ENCODE results near the gene PTPRN2.

The PTPRN2 gene

DNA sequence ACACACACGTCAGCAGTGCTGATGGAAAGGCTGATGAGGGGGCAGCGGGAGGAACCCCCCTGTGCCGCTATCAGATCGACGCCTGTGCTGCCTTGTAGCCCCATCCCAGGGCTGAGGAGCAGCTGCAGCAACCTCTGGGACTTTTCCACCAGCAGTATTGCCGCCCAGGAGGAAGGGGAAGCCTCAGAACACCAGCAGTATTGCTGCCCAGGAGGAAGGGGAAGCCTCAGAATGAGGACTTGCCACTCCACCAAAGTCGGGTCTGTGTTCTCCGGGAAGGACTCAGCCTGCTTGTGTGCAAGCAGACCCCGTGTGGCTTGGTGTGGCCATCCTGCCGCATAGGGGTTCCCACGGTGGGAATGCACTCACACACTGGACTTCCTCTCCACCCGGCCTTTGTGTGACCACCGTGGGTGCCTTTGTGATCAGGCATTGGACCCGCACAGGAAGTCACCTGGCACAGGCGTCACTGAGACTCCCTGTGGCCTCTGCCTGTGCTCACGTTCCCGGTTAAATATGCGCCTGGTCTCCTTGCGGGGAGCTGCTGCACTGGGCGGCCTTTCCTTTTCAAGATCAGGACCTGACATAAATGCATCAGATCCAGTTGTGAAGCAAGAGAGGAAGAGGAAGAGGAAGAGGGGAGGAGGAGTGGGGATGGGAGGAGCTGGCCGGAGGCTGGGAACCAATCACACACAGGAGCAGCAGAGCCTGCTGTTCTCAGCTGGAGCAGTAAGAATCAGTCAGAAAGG, 1002.3 kb downstream of the PTPRN2 start:
- no peaks in the 10 kb centered on the region for H3K9me3 ChIP-seq (ENCODE audit: low read length)
- H3K36me3 ChIP-seq (ENCODE audit: insufficient read depth, low read length) = no peaks in the 10 kb centered on the region
- no peak overlapping the region for H3K4me3 ChIP-seq (ENCODE audit: low read depth in 1 of 2, low read length in 2 of 2)

DNA sequence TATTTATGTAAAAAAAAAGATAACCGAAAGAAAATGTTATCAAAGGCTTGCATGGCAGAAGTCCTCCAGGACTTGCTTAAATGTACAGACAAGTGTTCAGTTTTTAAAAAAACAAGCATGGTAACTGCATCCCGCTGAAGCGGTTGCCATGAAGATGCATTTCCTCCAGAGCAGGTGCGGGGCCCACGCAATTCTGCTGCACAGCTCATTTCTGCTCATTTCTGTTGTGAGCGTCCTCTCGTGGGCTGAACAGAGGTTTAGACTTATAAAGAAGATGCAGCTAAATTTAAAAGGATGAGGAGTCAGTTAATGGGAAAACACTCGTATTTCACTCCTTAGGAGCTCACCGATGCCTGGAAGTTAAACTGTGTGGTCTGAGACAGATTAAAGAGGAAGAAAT, 1003.2 kb downstream of the PTPRN2 start:
- no peaks in the 10 kb centered on the region for H3K9me3 ChIP-seq (ENCODE audit: low read length)
- H3K4me3 ChIP-seq (ENCODE audit: low read depth in 1 of 2, low read length in 2 of 2) = no peak overlapping the region
- H3K9ac ChIP-seq (ENCODE audit: low read length) = no peak overlapping the region
- H3K27ac ChIP-seq (ENCODE audit: low read depth, low read length) = no peak overlapping the region
- H3K27me3 ChIP-seq (ENCODE audit: control insufficient read depth in 1 of 2, insufficient read depth in 2 of 2, low read length in 2 of 2) = peaks cover 0 to 5% of the 10 kb centered on the region in 2 donors
- H3K4me1 ChIP-seq (ENCODE audit: insufficient read depth, low read length) = no peaks in the 10 kb centered on the region
- no peaks in the 10 kb centered on the region for H3K36me3 ChIP-seq (ENCODE audit: insufficient read depth, low read length)

More for the DNA sequence above, 1002.3 kb downstream of the PTPRN2 start:
- peaks cover 0 to 5% of the 10 kb centered on the region in 2 donors for H3K27me3 ChIP-seq (ENCODE audit: control insufficient read depth in 1 of 2, insufficient read depth in 2 of 2, low read length in 2 of 2)
- no peaks in the 10 kb centered on the region for H3K4me1 ChIP-seq (ENCODE audit: insufficient read depth, low read length)
- no peak overlapping the region for H3K27ac ChIP-seq (ENCODE audit: low read depth, low read length)
- H3K9ac ChIP-seq (ENCODE audit: low read length) = no peak overlapping the region

DNA sequence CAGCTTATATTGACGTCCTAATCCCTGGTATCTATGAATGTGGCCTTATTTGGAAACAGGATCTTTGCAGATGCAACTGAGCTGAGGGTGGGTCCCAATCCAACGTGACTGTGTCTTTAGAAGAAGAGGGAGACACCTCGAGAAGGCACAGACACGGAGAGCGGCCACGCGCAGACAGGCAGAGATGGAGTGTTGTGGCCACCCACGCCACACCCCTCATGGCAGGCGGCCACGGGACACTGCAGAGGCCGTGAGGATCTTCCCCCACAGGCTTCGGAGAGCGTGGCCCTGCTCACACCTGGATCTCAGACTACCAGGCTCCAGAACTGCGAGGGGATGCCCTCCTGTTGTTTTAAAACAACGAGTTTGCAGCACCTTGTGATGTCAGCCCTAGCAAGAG, 1005.9 kb downstream of the PTPRN2 start:
- no peaks in the 10 kb centered on the region for H3K9me3 ChIP-seq (ENCODE audit: low read length)
- H3K4me1 ChIP-seq (ENCODE audit: insufficient read depth, low read length) = no peaks in the 10 kb centered on the region
- H3K27me3 ChIP-seq (ENCODE audit: control insufficient read depth in 1 of 2, insufficient read depth in 2 of 2, low read length in 2 of 2) = peaks cover 0 to 5% of the 10 kb centered on the region in 2 donors
- H3K4me3 ChIP-seq (ENCODE audit: low read depth in 1 of 2, low read length in 2 of 2) = no peak overlapping the region
- H3K36me3 ChIP-seq (ENCODE audit: insufficient read depth, low read length) = no peaks in the 10 kb centered on the region
- no peak overlapping the region for H3K9ac ChIP-seq (ENCODE audit: low read length)
- H3K27ac ChIP-seq (ENCODE audit: low read depth, low read length) = no peak overlapping the region

DNA sequence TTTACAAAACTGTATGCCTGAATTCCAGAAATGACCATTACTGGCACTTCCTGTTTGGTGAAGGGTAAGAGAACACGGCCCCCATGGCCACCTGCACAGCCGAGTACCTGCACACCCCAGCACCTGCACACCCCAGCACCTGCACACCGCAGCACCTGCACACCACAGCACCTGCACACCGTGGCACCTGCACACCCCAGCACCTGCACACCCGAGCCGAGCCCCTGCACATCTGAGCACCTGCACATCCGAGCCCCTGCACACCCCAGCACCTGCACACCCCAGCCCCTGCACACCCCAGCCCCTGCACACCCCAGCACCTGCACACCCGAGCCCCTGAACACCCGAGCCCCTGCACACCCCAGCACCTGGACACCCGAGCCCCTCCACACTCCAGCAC, 1007.3 kb downstream of the PTPRN2 start:
- Histone ChIP-seq H3K9ac (ENCODE audit: low read length) (no peak overlapping the region), H3K27ac (ENCODE audit: low read depth, low read length) (no peak overlapping the region)

DNA sequence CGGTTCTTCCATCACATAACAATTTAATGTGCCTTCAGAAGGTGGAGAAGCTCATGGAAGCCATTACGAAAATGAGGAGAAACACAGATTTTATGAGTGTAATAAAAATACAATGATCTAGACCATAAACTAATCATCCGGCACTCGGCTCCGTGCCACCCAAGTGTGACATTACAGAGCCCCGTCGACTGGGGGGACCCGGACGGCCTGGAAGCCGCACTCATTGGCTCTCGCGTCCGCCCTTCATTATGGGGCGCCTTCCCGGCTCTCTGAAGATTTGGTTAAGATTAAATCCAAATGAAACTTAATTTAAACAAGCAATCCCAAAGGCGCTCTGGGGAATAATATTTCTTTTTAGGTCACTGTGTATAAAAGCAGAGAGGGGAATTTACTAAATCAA, 1008.2 kb downstream of the PTPRN2 start:
- H3K27ac ChIP-seq (ENCODE audit: low read depth, low read length) = no peak overlapping the region
- peaks cover 0 to 5% of the 10 kb centered on the region in 2 donors for H3K27me3 ChIP-seq (ENCODE audit: control insufficient read depth in 1 of 2, insufficient read depth in 2 of 2, low read length in 2 of 2)
- H3K9me3 ChIP-seq (ENCODE audit: low read length) = no peaks in the 10 kb centered on the region
- H3K4me3 ChIP-seq (ENCODE audit: low read depth in 1 of 2, low read length in 2 of 2) = no peak overlapping the region
- H3K4me1 ChIP-seq (ENCODE audit: insufficient read depth, low read length) = no peaks in the 10 kb centered on the region
- no peaks in the 10 kb centered on the region for H3K36me3 ChIP-seq (ENCODE audit: insufficient read depth, low read length)
- H3K9ac ChIP-seq (ENCODE audit: low read length) = no peak overlapping the region

More for the DNA sequence above, 1007.3 kb downstream of the PTPRN2 start:
- H3K4me1 ChIP-seq (ENCODE audit: insufficient read depth, low read length) = no peaks in the 10 kb centered on the region
- H3K27me3 ChIP-seq (ENCODE audit: control insufficient read depth in 1 of 2, insufficient read depth in 2 of 2, low read length in 2 of 2) = peaks cover 0 to 5% of the 10 kb centered on the region in 2 donors
- no peak overlapping the region for H3K4me3 ChIP-seq (ENCODE audit: low read depth in 1 of 2, low read length in 2 of 2)
- no peaks in the 10 kb centered on the region for H3K9me3 ChIP-seq (ENCODE audit: low read length)
- H3K36me3 ChIP-seq (ENCODE audit: insufficient read depth, low read length) = no peaks in the 10 kb centered on the region

DNA sequence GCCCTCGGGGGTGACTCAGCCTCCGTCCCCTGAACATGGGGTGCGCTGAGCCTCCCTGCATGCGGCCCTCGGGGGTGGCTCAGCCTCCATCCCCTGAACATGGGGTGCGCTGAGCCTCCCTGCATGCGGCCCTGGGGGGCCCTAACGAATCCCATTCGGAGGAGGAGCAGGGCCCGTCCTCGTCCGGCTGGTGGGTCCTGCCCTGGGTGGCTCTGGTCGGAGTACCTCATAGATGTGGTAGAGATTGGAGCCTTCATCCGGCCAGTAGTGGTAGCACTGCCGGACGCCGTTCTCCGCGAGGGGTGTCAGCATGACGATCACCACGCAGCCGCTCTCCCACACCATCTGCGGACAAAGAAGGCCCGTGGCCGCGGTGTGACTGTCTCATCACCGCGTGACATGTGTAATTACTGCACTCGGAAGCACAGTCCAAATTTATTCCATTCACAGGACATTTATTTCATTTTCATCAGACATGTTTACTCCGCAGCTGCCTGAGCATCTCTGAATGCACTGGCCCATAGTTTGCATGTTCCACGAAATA, 1009.8 kb downstream of the PTPRN2 start:
- H3K27ac ChIP-seq (ENCODE audit: low read depth, low read length) = no peak overlapping the region
- no peaks in the 10 kb centered on the region for H3K9me3 ChIP-seq (ENCODE audit: low read length)
- H3K9ac ChIP-seq (ENCODE audit: low read length) = no peak overlapping the region
- no peaks in the 10 kb centered on the region for H3K36me3 ChIP-seq (ENCODE audit: insufficient read depth, low read length)
- no peak overlapping the region for H3K4me3 ChIP-seq (ENCODE audit: low read depth in 1 of 2, low read length in 2 of 2)
- peaks cover 0 to 5% of the 10 kb centered on the region in 2 donors for H3K27me3 ChIP-seq (ENCODE audit: control insufficient read depth in 1 of 2, insufficient read depth in 2 of 2, low read length in 2 of 2)
- no peaks in the 10 kb centered on the region for H3K4me1 ChIP-seq (ENCODE audit: insufficient read depth, low read length)

DNA sequence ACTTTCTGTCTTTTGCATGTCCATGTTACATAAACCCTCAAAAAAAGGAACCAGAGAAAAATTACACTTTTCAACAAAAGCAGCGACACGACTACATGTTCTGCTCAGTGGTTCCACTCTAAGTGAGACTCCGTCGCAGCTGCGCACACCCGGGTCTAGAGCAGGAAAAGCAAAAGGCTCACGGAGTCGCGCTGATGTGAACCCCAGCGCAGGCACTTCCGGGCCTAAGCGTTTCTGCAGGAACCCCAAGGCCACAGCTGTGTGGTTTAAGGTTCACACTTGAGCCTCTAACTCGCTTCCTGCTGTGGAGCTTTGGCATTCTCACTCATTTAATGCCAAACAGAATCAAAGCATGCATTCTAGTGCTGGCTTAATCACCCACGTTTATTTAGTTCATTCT, 1010.6 kb downstream of the PTPRN2 start:
- no peak overlapping the region for H3K9ac ChIP-seq (ENCODE audit: low read length)
- H3K4me3 ChIP-seq (ENCODE audit: low read depth in 1 of 2, low read length in 2 of 2) = no peak overlapping the region
- no peaks in the 10 kb centered on the region for H3K4me1 ChIP-seq (ENCODE audit: insufficient read depth, low read length)
- H3K27ac ChIP-seq (ENCODE audit: low read depth, low read length) = no peak overlapping the region
- H3K36me3 ChIP-seq (ENCODE audit: insufficient read depth, low read length) = no peaks in the 10 kb centered on the region
- no peaks in the 10 kb centered on the region for H3K9me3 ChIP-seq (ENCODE audit: low read length)
- peaks cover 0 to 5% of the 10 kb centered on the region in 2 donors for H3K27me3 ChIP-seq (ENCODE audit: control insufficient read depth in 1 of 2, insufficient read depth in 2 of 2, low read length in 2 of 2)

DNA sequence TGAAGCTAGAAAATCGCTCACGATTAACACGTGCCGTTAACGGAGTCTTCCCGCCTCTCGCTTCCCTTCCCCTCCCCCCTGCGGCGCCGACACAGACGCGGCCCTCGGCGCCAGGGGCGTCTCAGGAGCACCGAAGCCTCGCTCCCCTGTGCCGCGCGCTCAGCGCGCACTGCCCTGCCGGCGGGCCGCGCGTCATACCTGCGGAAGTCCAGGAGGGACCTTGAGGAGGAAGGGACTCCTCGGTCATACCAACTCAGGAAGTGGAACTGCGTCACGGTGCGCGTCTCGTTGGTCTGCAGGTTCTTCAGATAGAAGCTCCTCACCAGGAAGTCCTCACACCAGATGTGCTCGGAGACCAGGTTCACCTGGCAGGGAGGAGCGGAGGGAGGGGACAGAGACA, 1011.2 kb downstream of the PTPRN2 start:
- Histone ChIP-seq H3K4me1 (ENCODE audit: insufficient read depth, low read length) (no peaks in the 10 kb centered on the region), H3K9me3 (ENCODE audit: low read length) (no peaks in the 10 kb centered on the region), H3K36me3 (ENCODE audit: insufficient read depth, low read length) (no peaks in the 10 kb centered on the region), H3K27me3 (ENCODE audit: control insufficient read depth in 1 of 2, insufficient read depth in 2 of 2, low read length in 2 of 2) (peaks cover 0 to 5% of the 10 kb centered on the region in 2 donors), H3K9ac (ENCODE audit: low read length) (no peak overlapping the region), H3K27ac (ENCODE audit: low read depth, low read length) (no peak overlapping the region), H3K4me3 (ENCODE audit: low read depth in 1 of 2, low read length in 2 of 2) (no peak overlapping the region)

DNA sequence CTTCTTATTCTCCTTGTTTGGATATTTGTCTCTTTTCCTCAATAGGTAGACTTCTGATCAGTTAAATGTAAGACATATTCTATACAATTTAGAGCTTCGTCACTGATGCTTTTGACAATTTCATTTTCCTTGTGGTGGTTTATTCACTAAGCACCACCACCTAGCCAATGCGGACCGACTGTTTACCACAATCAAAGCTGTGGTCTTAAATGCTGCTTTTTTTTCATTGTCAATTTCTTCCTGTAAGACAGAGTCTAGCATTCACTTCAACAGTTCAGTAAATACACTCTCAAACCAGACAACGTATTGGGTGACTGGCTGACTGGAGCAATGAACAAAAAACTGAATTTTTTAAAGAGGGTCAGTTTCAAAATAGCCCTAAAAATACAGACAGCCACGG, 1011.8 kb downstream of the PTPRN2 start:
- Histone ChIP-seq H3K4me3 (ENCODE audit: low read depth in 1 of 2, low read length in 2 of 2) (no peak overlapping the region), H3K36me3 (ENCODE audit: insufficient read depth, low read length) (no peaks in the 10 kb centered on the region), H3K9me3 (ENCODE audit: low read length) (no peaks in the 10 kb centered on the region), H3K4me1 (ENCODE audit: insufficient read depth, low read length) (no peaks in the 10 kb centered on the region), H3K27ac (ENCODE audit: low read depth, low read length) (no peak overlapping the region), H3K9ac (ENCODE audit: low read length) (no peak overlapping the region), H3K27me3 (ENCODE audit: control insufficient read depth in 1 of 2, insufficient read depth in 2 of 2, low read length in 2 of 2) (peaks cover 0 to 4% of the 10 kb centered on the region in 2 donors)

DNA sequence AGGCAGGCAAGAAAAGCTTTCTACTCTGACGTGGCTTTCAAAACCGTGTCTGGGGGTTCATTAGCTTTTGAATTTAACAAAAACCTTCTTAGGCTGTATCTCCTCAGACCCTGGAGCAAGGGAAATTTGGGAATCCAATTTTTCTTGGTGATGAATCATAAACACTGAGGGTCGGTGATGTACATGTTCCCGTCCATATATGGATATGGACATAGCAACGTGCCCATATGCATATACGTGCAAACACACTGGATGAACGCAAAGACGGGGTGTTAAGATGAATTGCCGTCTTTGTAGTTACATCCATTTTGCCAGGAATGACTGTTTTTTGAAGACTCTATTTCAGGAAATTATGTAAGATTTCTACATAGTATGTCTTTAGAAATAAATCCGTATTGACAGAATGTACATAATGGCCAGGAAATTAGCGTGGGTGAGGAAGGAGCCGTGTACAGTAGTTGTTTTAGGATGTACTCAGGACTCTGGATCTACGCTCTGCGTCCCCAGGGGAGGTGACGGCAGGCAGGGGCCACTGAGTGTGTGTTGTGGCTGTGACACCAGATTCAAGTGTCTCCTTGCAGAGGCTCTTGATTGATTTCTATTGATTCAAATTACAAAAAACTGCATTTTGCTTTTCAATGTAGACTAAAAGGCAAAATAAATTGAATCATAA, 1012.6 kb downstream of the PTPRN2 start:
- Histone ChIP-seq H3K4me1 (ENCODE audit: insufficient read depth, low read length) (no peaks in the 10 kb centered on the region), H3K4me3 (ENCODE audit: low read depth in 1 of 2, low read length in 2 of 2) (no peak overlapping the region), H3K36me3 (ENCODE audit: insufficient read depth, low read length) (no peaks in the 10 kb centered on the region), H3K27ac (ENCODE audit: low read depth, low read length) (no peak overlapping the region), H3K9ac (ENCODE audit: low read length) (no peak overlapping the region), H3K27me3 (ENCODE audit: control insufficient read depth in 1 of 2, insufficient read depth in 2 of 2, low read length in 2 of 2) (no peaks in the 10 kb centered on the region), H3K9me3 (ENCODE audit: low read length) (no peaks in the 10 kb centered on the region)

DNA sequence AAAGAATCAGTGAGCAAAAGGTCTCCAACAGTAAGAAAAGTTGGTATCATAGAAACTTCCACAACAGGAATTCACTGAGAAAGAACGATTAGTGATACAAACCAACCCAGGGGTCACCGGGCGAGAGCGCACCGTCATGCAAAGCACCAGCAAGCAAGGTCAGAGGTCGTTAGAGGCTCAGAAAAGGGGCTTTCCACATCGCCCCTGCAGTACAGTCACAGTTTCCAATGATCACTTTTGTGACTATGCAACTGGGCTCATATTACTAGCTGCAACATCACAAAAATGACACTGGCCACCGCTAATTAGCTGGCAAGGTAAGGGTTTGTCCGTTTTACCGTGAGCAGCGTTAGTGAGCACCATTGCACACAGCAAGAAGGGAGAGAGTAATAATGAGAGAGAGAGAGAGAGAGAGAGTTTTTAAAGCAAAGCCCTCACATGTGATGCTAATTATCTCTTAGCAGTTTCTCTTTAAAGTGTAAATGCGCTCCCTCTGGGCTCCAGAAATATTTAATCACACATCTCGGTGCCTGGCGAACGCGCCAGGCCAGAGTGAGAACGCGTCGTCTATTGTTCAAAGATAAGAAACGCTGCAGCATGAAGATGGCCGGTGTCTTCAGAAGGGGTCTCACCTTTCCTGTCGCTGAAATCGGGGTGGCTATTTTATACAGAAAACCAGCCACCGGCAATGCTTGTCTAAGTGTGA, 1013.4 kb downstream of the PTPRN2 start:
- no peaks in the 10 kb centered on the region for H3K36me3 ChIP-seq (ENCODE audit: insufficient read depth, low read length)
- H3K9me3 ChIP-seq (ENCODE audit: low read length) = no peaks in the 10 kb centered on the region
- H3K4me1 ChIP-seq (ENCODE audit: insufficient read depth, low read length) = peaks cover 6% of the 10 kb centered on the region
- no peak overlapping the region for H3K27ac ChIP-seq (ENCODE audit: low read depth, low read length)
- H3K4me3 ChIP-seq (ENCODE audit: low read depth in 1 of 2, low read length in 2 of 2) = no peak overlapping the region
- H3K9ac ChIP-seq (ENCODE audit: low read length) = no peak overlapping the region
- no peaks in the 10 kb centered on the region for H3K27me3 ChIP-seq (ENCODE audit: control insufficient read depth in 1 of 2, insufficient read depth in 2 of 2, low read length in 2 of 2)

All from muscle layer of colon (tissue), 2 donors.